ENCODE data around the gene ELOB.

The ELOB gene

DNA sequence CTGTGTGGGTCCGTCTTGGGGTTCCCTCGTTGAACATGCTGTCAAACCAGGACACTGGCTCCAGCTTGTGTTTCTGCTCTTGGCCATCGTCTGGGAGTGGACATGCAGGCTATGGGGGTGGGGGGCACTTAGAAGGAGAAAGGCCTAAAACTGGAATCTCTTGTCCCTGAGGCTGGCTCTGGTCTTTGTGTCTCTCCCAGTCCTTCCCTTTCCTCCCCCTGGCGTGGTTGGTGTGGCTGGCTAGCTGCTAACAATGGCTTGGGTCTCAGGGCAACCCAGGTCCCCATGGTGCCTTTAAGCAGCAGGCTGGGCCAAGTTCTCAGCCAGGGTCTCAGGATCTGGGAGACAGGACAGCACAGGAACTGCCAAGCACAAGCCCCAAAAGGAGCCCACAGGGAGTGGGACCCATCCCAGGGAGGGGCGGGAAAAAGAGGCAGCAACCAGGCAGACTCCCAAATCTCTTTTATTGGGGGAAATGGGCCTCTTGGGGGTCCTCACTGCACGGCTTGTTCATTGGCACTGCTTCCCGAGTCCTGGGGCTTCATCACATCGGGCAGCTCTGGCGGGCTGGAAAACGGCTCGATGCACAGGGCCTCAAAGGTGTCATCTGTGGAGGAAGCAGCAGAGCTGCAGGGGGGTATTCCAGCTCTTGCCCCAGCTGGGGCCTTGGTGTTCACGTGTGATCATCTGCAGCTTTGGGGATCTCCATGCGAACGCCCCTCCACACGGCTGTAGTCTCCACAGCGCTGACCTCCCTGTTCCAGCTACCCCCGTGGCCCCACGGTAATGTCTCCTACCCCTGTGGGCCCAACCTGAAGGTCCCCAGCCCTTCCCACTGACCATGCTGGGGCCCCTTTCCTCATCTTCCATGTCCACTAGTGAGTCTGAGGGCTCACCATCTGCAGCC, 5.3 kb downstream of the ELOB start:
- DNase-seq: peak in 3 of 10 donors; percentile 60 to 67 (median 64)
- intact Hi-C loops (cut with DNase I): no loop called here

DNA sequence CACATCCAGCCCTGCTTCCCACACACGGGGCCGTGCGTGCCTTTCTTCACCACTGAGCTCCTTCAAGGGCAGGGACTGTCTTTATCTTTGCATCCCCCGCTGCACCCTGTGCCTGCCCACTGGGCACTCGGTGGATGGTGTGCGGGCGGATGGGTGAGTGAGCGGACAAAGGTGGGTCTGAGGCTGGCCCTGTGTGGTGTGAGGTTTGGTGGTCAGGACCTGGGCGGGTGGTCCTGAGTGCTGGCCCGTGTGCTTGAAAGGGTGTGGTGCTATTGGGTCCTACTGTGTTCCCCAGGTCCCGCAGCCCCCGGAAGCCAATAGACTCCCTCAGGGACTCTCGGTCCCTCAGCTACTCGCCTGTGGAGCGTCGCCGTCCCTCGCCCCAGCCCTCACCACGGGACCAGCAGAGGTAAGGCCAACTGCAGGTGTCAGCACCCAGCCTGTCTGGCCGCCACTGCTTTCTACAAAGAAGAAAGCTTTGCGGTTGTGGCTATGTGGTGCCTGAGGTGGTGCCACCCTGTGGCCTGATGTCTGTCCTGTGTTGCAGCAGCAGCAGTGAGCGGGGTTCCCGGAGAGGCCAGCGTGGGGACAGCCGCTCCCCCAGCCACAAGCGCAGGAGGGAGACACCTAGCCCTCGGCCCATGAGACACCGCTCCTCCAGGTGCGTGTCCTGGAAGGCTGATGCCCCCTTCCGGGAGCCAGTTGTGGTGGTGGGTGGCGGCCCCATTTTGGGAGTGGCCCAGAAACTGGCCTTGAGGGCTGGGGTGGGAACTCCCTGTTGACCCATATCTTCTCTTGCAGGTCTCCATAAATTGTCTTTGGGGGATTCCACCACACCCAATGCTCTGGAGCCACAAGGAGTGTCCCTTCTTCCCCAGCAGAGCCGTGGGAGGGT, 6.8 kb downstream of the ELOB start:
- peak in 3 of 10 donors; percentile 64 to 76 (median 71) for DNase-seq
- intact Hi-C loops (cut with DNase I): no loop called here

DNA sequence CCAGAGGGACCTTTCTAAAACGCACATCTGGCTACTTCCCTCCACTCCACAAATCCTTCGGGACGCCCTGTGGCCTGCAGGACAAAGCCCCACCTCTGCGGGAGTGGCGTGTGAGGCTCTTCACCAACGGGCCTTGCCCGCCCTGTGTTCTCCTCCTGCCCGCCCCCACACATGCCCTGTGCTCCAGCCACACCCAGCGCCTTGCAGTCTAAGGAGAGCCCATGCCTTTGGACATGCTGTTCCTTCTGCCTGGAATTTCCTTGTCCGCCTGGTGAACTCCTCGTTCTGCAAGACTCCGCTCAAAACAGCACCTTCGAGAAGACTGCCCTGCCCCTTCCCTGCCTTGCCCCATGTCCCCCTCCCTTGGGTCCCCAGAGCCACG, 7.4 kb downstream of the ELOB start:
- DNase-seq: peak in 2 of 10 donors; percentile 32 to 81
- intact Hi-C loops (cut with DNase I): no loop called here

DNA sequence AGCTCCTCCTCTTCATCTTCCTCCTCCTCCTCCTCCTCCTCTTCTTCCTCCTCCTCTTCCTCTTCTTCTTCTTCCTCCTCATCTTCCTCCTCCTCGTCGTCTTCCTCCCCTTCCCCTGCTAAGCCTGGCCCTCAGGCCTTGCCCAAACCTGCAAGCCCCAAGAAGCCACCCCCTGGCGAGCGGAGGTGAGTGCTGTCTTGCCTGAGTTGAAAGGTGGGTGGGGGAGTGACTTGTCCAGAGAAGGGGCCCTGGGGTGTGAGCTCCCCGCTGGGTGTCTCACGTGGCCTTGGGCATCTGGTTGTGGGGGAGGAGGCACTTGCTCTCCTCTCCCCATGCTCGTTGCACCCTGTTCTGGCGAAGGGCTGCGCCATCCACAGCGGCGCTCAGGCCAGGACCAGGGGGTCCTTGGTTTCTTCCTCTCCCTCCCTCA, 8.0 kb downstream of the ELOB start:
- intact Hi-C loops (cut with DNase I): no loop called here
- peak in 3 of 10 donors; percentile 52 to 65 (median 64) for DNase-seq

DNA sequence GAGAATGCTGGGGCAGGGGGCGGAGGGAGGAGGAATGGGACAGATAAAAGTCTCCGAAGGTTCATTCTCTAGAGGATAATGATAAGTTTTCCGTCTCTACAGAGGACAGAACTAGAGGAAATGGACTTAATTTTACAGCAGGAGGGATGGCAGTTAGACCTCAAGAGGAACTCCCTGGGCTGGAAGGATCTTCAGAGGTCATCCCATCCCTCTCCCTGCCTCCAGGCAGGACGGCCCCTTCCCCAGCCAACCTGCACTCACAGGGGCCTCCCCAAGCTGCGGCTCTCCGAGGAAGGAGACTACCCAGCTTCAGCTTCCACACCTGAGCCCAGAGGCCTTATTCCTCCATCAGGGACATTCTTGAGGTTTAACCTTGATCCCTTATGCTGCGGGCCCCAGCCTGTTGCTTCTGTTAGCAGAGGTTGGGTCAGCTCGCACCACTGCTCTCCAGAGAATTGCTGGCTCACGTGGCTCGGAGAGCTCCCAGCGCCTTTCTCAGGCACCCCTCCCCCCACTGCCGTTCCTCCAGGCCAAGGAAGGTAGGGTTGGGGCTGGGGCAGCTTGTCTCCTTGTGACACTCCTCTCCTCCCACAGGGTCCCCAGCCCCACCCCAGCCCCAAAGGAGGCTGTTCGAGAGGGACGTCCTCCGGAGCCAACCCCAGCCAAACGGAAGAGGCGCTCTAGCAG, 8.5 kb downstream of the ELOB start:
- intact Hi-C loops (cut with DNase I): no loop called here
- peak in 3 of 10 donors; percentile 47 to 61 (median 52) for DNase-seq

DNA sequence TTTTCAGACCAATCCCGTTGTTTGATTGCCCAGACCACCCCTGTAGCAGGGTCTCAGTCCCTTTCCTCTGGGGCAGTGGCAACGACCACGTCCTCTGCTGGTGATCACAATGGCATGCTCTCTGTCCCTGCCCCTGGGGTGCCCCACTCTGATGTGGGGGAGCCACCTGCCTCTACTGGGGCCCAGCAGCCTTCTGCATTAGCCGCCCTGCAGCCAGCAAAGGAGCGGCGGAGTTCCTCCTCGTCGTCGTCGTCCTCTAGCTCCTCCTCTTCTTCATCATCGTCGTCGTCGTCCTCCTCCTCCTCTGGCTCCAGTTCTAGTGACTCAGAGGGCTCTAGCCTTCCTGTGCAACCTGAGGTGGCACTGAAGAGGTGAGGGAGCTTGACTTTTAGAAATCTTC, 9.2 kb downstream of the ELOB start:
- DNase-seq: peak in 3 of 10 donors; percentile 47 to 69 (median 66)
- intact Hi-C loops (cut with DNase I): no loop called here

DNA sequence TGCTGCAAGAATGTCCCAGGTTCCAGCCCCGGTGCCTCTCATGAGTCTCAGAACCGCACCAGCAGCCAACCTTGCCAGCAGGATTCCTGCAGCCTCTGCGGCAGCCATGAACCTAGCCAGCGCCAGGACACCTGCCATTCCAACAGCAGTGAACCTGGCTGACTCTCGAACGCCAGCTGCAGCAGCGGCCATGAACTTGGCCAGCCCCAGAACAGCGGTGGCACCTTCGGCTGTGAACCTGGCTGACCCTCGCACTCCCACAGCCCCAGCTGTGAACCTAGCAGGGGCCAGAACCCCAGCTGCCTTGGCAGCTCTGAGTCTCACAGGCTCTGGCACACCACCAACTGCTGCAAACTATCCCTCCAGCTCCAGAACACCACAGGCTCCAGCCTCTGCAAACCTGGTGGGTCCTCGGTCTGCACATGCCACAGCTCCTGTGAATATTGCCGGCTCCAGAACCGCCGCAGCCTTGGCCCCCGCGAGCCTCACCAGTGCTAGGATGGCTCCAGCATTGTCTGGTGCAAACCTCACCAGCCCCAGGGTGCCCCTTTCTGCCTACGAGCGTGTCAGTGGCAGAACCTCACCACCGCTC, 9.8 kb downstream of the ELOB start:
- peak in 3 of 10 donors; percentile 54 to 84 (median 72) for DNase-seq

DNA sequence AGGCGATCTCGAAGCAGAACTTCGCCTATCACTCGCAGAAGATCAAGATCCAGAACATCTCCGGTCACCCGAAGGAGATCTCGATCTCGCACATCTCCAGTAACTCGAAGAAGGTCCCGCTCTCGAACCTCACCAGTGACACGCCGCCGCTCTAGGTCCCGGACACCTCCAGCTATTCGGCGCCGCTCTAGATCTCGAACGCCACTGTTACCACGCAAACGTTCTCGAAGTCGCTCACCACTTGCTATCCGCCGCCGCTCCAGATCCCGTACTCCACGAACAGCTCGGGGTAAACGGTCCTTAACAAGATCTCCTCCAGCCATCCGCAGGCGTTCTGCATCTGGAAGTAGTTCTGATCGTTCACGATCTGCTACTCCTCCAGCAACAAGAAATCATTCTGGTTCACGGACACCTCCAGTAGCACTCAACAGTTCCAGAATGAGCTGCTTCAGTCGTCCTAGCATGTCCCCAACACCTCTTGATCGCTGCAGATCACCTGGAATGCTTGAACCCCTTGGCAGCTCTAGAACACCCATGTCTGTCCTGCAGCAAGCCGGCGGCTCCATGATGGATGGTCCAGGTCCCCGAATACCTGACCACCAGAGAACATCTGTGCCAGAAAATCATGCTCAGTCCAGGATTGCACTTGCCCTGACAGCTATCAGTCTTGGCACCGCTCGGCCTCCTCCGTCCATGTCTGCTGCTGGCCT, 10.5 kb downstream of the ELOB start:
- intact Hi-C loops (cut with DNase I): no loop called here

More for the DNA sequence above, 9.8 kb downstream of the ELOB start:
- intact Hi-C loops (cut with DNase I): no loop called here

DNA sequence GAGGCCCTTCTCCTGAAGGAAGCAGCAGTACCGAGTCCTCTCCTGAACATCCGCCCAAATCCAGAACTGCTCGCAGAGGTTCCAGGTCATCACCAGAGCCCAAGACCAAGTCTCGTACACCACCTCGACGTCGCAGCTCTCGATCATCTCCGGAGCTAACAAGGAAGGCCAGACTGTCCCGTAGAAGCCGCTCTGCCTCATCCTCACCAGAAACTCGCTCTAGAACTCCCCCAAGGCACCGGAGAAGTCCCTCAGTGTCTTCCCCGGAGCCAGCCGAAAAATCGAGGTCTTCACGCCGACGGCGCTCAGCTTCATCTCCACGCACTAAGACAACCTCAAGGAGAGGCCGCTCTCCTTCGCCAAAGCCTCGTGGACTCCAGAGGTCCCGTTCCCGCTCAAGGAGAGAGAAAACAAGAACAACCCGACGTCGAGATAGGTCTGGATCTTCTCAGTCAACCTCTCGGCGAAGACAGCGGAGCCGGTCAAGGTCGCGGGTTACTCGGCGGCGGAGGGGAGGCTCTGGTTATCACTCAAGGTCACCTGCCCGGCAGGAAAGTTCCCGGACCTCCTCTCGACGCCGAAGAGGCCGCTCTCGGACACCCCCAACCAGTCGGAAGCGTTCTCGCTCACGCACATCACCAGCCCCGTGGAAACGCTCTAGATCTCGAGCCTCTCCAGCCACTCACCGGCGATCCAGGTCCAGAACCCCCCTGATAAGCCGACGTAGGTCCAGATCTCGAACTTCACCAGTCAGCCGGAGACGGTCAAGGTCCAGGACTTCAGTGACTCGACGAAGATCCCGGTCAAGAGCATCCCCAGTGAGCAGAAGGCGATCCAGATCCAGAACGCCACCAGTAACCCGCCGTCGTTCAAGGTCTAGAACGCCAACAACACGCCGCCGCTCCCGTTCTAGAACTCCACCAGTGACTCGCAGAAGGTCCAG, 11.3 kb downstream of the ELOB start:
- intact Hi-C loops (cut with DNase I): no loop called here
- peak in 3 of 10 donors; percentile 54 to 76 (median 75) for DNase-seq

More for the DNA sequence above, 10.5 kb downstream of the ELOB start:
- peak in 3 of 10 donors; percentile 56 to 75 (median 62) for DNase-seq

DNA sequence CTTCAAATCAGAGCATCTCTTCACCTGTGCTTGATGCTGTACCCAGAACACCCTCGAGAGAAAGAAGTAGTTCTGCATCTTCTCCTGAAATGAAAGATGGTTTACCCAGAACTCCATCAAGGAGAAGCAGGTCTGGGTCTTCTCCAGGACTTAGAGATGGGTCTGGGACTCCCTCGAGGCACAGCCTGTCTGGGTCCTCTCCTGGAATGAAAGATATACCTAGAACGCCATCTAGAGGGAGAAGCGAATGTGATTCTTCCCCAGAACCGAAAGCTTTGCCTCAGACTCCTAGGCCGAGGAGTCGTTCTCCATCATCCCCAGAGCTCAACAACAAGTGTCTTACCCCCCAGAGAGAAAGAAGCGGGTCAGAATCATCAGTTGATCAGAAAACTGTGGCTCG, 12.4 kb downstream of the ELOB start:
- DNase-seq: peak in 1 of 10 donors; percentile 1
- intact Hi-C loops (cut with DNase I): no loop called here

DNA sequence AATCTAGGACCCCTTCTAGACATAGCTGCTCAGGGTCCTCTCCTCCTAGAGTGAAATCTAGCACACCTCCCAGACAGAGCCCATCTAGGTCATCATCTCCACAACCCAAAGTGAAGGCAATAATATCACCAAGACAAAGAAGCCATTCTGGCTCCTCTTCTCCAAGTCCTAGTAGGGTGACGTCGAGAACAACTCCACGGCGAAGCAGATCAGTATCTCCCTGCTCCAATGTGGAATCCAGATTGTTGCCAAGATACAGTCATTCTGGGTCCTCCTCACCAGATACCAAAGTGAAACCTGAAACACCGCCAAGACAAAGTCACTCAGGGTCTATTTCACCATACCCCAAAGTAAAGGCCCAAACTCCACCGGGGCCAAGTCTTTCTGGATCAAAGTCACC, 13.9 kb downstream of the ELOB start:
- intact Hi-C loops (cut with DNase I): no loop called here
- DNase-seq: peak in 1 of 10 donors; percentile 47

DNA sequence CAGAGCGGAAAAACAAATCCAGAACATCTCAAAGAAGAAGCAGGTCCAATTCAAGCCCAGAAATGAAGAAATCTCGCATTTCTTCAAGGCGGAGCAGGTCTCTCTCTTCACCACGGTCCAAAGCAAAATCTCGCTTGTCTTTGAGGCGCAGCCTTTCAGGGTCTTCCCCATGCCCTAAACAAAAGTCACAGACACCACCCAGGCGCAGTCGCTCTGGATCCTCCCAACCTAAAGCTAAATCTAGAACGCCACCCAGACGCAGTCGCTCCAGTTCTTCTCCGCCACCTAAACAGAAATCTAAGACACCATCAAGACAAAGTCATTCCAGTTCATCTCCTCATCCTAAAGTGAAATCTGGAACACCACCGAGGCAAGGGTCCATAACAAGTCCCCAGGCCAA, 14.4 kb downstream of the ELOB start:
- DNase-seq: peak in 2 of 10 donors; percentile 14 to 54
- intact Hi-C loops (cut with DNase I): no loop called here

DNA sequence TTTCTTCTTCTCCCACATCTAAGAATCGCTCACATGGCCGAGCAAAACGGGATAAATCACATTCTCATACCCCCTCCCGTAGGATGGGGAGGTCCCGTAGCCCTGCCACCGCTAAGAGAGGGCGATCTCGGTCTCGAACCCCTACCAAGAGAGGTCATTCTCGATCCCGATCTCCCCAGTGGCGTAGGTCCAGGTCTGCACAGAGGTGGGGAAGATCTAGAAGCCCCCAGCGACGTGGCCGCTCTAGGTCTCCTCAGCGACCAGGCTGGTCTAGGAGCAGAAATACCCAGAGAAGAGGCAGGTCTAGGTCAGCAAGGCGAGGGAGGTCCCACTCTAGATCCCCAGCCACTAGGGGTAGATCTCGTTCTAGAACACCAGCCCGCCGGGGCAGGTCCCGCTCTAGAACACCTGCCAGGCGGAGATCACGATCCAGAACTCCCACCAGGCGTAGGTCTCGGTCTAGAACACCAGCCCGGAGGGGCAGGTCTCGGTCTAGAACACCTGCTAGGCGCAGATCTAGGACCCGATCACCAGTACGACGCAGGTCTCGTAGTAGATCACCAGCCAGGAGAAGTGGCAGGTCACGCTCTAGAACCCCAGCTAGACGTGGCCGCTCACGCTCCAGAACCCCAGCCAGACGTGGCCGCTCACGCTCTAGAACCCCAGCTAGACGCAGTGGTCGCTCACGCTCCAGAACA, 15.0 kb downstream of the ELOB start:
- DNase-seq: peak in 3 of 10 donors; percentile 27 to 76 (median 62)

DNA sequence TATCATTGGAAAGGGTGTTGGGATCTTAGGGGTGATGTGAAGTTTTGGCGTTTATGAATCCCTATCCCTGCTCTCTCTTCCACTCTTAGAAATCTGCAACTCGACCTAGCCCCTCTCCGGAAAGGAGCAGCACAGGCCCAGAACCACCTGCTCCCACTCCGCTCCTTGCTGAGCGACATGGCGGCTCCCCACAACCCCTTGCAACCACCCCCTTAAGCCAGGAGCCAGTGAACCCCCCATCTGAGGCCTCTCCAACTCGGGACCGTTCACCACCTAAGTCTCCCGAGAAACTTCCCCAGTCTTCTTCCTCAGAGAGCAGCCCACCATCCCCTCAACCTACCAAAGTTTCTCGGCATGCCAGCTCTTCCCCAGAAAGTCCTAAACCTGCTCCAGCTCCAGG, 15.6 kb downstream of the ELOB start:
- intact Hi-C loops (cut with DNase I): no loop called here
- peak in 1 of 10 donors; percentile 36 for DNase-seq

More for the DNA sequence above, 15.0 kb downstream of the ELOB start:
- intact Hi-C loops (cut with DNase I): no loop called here

DNA sequence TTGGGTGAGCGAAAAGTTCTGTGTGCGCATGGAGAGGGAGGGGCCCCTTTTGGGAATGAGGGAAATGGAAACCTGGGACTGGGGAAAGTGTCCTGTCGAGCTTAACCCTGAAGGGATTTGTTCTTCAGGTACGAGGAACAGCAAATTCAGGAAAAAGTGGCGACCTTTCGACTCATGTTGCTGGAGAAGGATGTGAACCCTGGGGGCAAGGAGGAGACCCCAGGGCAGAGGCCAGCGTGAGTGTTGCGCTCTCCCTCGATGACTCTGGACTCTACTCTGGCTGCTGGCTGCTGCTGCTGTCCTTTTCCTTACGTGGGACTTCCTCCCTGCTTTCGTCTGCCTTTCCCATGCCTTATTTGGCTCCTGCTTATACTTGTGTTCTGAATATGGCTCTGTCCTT, 19.7 kb downstream of the ELOB start:
- intact Hi-C loops (cut with DNase I): no loop called here
- peak in 2 of 10 donors; percentile 2 to 46 for DNase-seq

DNA sequence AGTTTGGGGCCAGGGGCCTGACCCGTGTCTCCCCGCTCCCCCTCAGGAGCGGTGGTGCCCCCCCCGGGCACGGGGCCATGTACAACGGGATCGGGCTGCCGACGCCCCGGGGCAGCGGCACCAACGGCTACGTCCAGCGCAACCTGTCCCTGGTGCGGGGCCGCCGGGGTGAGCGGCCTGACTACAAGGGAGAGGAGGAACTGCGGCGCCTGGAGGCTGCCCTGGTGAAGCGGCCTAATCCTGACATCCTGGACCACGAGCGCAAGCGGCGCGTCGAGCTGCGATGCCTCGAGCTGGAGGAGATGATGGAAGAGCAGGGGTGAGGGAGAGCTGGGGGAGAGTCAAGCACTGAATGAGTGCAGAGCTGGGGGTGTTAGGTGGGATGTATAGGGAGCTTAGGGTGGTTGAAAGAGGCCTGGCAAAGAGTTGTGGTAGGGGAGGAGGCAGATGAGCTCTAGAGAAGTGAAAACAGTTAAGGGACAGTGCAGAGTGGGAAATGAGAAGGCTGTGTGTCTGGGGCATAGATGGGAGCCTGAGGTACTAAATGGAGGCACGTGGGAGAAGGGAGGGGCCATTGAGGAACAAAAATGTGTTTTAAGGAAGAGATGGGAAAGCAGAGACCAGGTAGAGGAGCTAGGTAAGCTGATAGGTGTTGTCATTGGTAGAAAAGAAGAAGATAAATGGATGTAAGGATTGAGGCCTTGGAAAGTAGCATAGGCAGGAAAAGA, 20.6 kb downstream of the ELOB start:
- intact Hi-C loops (cut with DNase I): no loop called here

DNA sequence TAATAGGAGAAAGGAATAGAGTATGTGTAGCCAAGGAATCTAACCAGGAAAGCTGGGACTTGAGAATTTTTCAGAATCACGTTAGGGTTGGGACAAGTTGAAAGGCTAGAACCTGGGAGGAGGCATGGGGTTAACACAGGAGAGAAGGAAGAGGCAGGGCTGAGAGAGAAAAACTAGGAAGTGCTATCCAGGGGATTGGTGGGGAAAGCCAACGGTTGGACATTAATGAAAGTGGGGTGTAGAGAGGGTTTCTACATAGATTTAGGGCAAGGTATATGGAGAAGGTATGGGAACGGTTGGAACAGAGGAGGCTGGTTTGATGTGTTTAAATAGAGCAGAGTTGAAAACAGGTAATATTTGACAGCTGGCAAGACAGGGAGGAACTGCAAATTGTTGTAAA, 21.9 kb downstream of the ELOB start:
- peak in 1 of 10 donors; percentile 3 for DNase-seq
- intact Hi-C loops (cut with DNase I): no loop called here

More for the DNA sequence above, 20.6 kb downstream of the ELOB start:
- peak in 3 of 10 donors; percentile 65 to 74 (median 72) for DNase-seq

Data from posterior cingulate gyrus (tissue), 11 donors.